Nephron progenitor cell (in vitro differentiated cells): ENCODE data around the gene NSF.
A peak's percentile ranks its signal among the peaks of the same experiment; 100 is the strongest.
"Not testable (repeated sequence)": the region's sequence is repeated elsewhere in the genome, so short reads cannot be mapped to it uniquely, and the experiment has no call there.

Experiments used
- DNase-seq: peaks from one replicate; pipeline ENCODE4 v3.0.0; 2021
- H3K27ac Mint-ChIP-seq: 2 replicates; pipeline ENCODE4 v1.8.0; 2021; ENCODE audit warnings: mild to moderate bottlenecking, moderate library complexity, mixed read lengths
- H3K27me3 Mint-ChIP-seq: 2 replicates; pipeline ENCODE4 v1.8.0; 2021; ENCODE audit warnings: mild to moderate bottlenecking, low read depth, mixed read lengths; ENCODE audit not compliant: poor library complexity
- H3K36me3 Mint-ChIP-seq: 2 replicates; pipeline ENCODE4 v1.8.0; 2021; ENCODE audit warnings: low read depth, mixed read lengths
- H3K4me1 Mint-ChIP-seq: 2 replicates; pipeline ENCODE4 v1.8.0; 2021; ENCODE audit warnings: mixed read lengths
- H3K4me3 Mint-ChIP-seq: 2 replicates; pipeline ENCODE4 v1.8.0; 2021; ENCODE audit warnings: mild to moderate bottlenecking, moderate library complexity, mixed read lengths
- H3K9me3 Mint-ChIP-seq: 2 replicates; pipeline ENCODE4 v1.8.0; 2021; ENCODE audit warnings: mild to moderate bottlenecking, moderate library complexity, mixed read lengths
- CTCF ChIP-seq: fragments of 200-600 bp; sonication (generic); IDR thresholded peaks from 2 replicates; pipeline ENCODE4 v1.5.0; 2021; ENCODE audit warnings: antibody characterized with exemption

The NSF gene

GRCh38 chr17:46756861-46757260 lies 166.4 kb downstream of the NSF start:
- peaks cover 5% of the 10 kb centered on the region for H3K4me1 Mint-ChIP-seq
- H3K27me3 Mint-ChIP-seq: no peaks in the 10 kb centered on the region
- no peaks in the 10 kb centered on the region for H3K9me3 Mint-ChIP-seq
- TF ChIP-seq CTCF: no peak
- H3K36me3 Mint-ChIP-seq: peaks cover 30% of the 10 kb centered on the region
- H3K4me3 Mint-ChIP-seq: no peak overlapping the region
- no peak for DNase-seq
- no peak overlapping the region for H3K27ac Mint-ChIP-seq

- H3K27ac Mint-ChIP-seq: not testable (repeated sequence)
These were observed 167.1 kb downstream of the NSF start for GRCh38 chr17:46757588-46757987.

GRCh38 chr17:46758614-46759013 lies 168.1 kb downstream of the NSF start:
- Mint-ChIP-seq H3K4me3 (no peak overlapping the region), H3K36me3 (peaks cover 39% of the 10 kb centered on the region), H3K27ac (no peak overlapping the region), H3K9me3 (no peaks in the 10 kb centered on the region), H3K4me1 (peaks cover 5% of the 10 kb centered on the region), H3K27me3 (no peaks in the 10 kb centered on the region)
- DNase-seq: no peak
- TF ChIP-seq CTCF: no peak

More at GRCh38 chr17:46757588-46757987, 167.1 kb downstream of the NSF start:
- not testable (repeated sequence) for H3K27me3 Mint-ChIP-seq, H3K4me1 Mint-ChIP-seq, H3K9me3 Mint-ChIP-seq, DNase-seq, H3K4me3 Mint-ChIP-seq
- peaks cover 31% of the 10 kb centered on the region for H3K36me3 Mint-ChIP-seq

- Mint-ChIP-seq H3K27me3 (no peaks in the 10 kb centered on the region), H3K9me3 (no peaks in the 10 kb centered on the region), H3K27ac (no peak overlapping the region), H3K4me1 (peaks cover 8% of the 10 kb centered on the region), H3K36me3 (peaks cover 39% of the 10 kb centered on the region), H3K4me3 (no peak overlapping the region)
- no peak for DNase-seq
- TF ChIP-seq CTCF: no peak
These were observed 168.7 kb downstream of the NSF start for GRCh38 chr17:46759141-46759540.

- H3K9me3 Mint-ChIP-seq: no peaks in the 10 kb centered on the region
- H3K4me1 Mint-ChIP-seq: peaks cover 18% of the 10 kb centered on the region
- H3K4me3 Mint-ChIP-seq: no peak overlapping the region
- DNase-seq: no peak
- peaks cover 32% of the 10 kb centered on the region for H3K36me3 Mint-ChIP-seq
- H3K27me3 Mint-ChIP-seq: no peaks in the 10 kb centered on the region
- H3K27ac Mint-ChIP-seq: peak overlapping the region; percentile 56
- no peak for TF ChIP-seq CTCF
These were observed 172.9 kb downstream of the NSF start for GRCh38 chr17:46763416-46763815.

GRCh38 chr17:46764000-46764708 lies 173.7 kb downstream of the NSF start:
- TF ChIP-seq CTCF: no peak
- Mint-ChIP-seq H3K27ac (no peak overlapping the region), H3K27me3 (no peaks in the 10 kb centered on the region), H3K9me3 (no peaks in the 10 kb centered on the region), H3K36me3 (peaks cover 30% of the 10 kb centered on the region), H3K4me1 (peaks cover 18% of the 10 kb centered on the region), H3K4me3 (no peak overlapping the region)
- no peak for DNase-seq
